Hematopoietic multipotent progenitor cell (in vitro differentiated cells): ENCODE data around the gene ERMP1. TPM values are rescaled to one million over a fixed set of nuclear protein-coding genes. Genes with fewer than 3 reads are reported as not detected.
A peak's percentile ranks its signal among the peaks of the same experiment; 100 is the strongest.
"Not testable (repeated sequence)": the region's sequence is repeated elsewhere in the genome, so short reads cannot be mapped to it uniquely, and the experiment has no call there.

Source experiments
- DNase-seq, 3 donors: peaks; one replicate each; pipeline ENCODE4 v3.0.0-alpha.2; 2011 to 2015; ENCODE audit warnings: low read depth in 2 of 3, low spot score in 2 of 3
- total RNA-seq: library from RNA; depleted of rRNA; stranded (reverse); fragments of >200 nt; gene quantifications from one replicate; pipeline ENCODE4 v1.2.3, GENCODE V29; 2012

Gene ERMP1
- total RNA-seq, 1 donor = 57.4 TPM

GRCh38 chr9:5825895-5826622 is 6.9 kb downstream of the ERMP1 start:
- DNase-seq = no peak

- no peak for DNase-seq
Measured at GRCh38 chr9:5825223-5825622, 7.7 kb downstream of the ERMP1 start.

- DNase-seq = no peak
Measured at GRCh38 chr9:5820425-5820824, 12.5 kb downstream of the ERMP1 start.

GRCh38 chr9:5819174-5819573 is 13.7 kb downstream of the ERMP1 start:
- DNase-seq = no peak

- no peak for DNase-seq
Measured at GRCh38 chr9:5818424-5819142, 14.3 kb downstream of the ERMP1 start.

GRCh38 chr9:5817862-5818261 is 15.1 kb downstream of the ERMP1 start:
- peak in 1 of 3 donors; percentile 44 for DNase-seq

- no peak for DNase-seq
Measured at GRCh38 chr9:5815461-5815860, 17.5 kb downstream of the ERMP1 start.

- no peak for DNase-seq
Measured at GRCh38 chr9:5813824-5814223, 19.1 kb downstream of the ERMP1 start.

- DNase-seq = no peak
Measured at GRCh38 chr9:5811751-5812150, 21.2 kb downstream of the ERMP1 start.

- DNase-seq = no peak
Measured at GRCh38 chr9:5805478-5805877, 27.4 kb downstream of the ERMP1 start.

GRCh38 chr9:5801739-5802113 is 31.2 kb downstream of the ERMP1 start:
- DNase-seq = no peak

GRCh38 chr9:5800969-5801738 is 31.8 kb downstream of the ERMP1 start:
- DNase-seq = no peak

GRCh38 chr9:5800378-5800777 is 32.5 kb downstream of the ERMP1 start:
- DNase-seq = not testable (repeated sequence)

- DNase-seq = peak in 2 of 3 donors; percentile 51 to 75
Measured at GRCh38 chr9:5799314-5799713, 33.6 kb downstream of the ERMP1 start.

GRCh38 chr9:5798581-5798980 is 34.3 kb downstream of the ERMP1 start:
- DNase-seq = no peak

- no peak for DNase-seq
Measured at GRCh38 chr9:5796298-5796697, 36.6 kb downstream of the ERMP1 start.

GRCh38 chr9:5793812-5794211 is 39.1 kb downstream of the ERMP1 start:
- no peak for DNase-seq

GRCh38 chr9:5791870-5792269 is 41.0 kb downstream of the ERMP1 start:
- DNase-seq = no peak

GRCh38 chr9:5790923-5791322 is 42.0 kb downstream of the ERMP1 start:
- no peak for DNase-seq

GRCh38 chr9:5789489-5789888 is 43.4 kb downstream of the ERMP1 start:
- no peak for DNase-seq

- no peak for DNase-seq
Measured at GRCh38 chr9:5787759-5788302, 45.1 kb downstream of the ERMP1 start.
